HG03159 (cell line): Measurements from ENCODE around the gene TMEM126B.

Experiments used
- ATAC-seq: cut with Tn5 transposase; IDR thresholded peaks from one replicate; pipeline ENCODE4 v1.9.1; 2021; ENCODE audit warnings: mild to moderate bottlenecking, moderate library complexity; ENCODE audit not compliant: unreplicated experiment

Gene TMEM126B

DNA sequence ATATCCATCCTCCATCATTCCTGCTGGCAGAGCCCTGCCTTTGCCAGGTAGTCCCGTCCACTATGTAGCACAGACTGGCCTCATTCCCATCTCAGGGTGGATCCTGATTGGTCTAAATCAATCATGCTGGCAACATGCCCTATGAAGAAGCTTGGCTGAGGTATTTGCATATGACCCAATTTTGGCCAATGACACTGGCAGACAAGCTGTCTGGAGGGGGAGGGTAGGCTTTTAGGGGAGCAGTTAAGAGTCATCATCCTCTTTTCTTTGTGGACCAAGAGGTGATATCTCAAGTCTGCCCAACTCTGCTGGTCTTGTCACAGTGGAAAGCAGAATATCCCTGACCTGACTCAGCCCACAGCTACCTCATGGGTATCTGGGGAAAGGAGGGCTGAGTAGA lies 52.5 kb downstream of the TMEM126B start:
- no peak for ATAC-seq

DNA sequence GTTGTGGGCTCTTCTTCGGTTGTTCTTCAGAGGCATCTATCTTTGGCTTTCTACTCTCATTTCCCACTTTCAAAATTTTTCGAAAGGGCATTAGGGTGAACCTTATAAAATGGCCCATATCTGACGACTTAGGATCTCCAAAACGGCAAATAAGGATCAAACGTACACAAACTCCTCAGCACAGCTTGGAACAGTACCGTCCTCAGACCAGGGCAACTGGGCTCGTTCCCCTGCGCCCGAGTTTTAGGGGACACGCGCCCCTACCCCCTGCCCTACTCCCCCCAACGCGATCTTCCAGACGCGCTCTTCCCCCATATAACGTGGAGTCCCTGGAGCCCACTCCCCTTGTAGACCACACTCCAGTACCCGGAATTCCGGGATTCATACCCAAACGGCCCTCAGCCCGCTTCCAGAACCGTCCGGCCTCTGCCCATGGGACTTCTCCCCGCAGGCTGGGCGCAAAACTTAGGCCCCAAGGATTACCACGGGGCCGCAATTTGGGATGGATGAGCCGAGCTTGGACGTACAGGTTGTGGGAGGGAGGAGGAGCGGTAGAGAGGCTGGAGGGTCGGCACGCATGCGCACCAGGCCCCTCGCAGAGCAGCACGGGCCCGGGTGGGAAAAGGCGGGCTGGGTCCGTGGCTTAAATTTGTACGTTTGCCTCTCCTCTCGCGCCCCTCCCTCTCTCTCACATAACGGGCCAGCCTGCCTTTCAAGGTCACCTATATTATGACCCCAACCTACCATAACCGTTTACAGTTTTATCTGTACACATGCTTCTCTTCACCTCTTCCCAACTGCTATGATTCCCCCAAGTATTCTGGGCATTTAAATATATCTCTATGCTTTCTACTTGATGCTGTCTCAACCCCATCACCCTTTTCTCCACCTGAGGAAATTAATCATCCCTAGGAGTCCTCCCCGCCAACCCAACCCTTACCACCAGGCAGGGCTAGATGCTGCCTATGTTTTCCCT lies 54.2 kb downstream of the TMEM126B start:
- peak; percentile 82 for ATAC-seq

GRCh38 chr11:85685125-85685819 lies 56.9 kb downstream of the TMEM126B start:
- no peak for ATAC-seq

DNA sequence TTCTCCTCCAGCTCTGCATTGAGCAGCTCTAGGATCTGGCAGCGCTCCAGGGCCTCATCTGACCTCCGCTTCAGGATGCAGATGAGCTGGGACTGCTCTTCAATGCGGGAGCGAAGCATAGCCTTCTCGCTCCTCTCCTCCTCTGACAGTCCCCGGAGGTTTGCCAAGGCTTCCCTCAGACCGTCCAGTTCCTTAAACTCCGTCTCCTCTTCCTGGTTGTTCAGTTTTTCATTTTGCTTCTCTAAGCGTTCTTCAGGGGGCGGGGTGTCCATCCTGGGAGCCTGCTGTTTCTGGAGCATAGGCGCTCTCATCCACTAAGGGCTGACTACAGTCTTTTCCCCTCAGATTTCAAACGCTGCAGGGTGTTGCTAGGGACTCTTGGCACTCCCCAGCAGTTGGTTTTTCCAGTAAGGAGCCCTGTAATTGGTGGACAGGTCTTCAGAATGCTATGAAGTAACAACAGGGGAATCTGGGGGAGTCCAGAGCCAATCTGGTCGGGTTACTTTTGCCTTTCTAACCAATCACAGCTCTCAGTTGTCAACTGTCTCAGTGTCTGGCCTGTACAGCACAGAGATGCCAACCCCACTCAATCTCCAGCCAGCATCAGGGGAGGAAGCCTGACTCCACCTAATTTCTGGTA lies 57.5 kb downstream of the TMEM126B start, which contains the start of gene CCDC89:
TSS of gene CCDC89 (minus strand) at position 376 of the 640 bp plus-strand sequence. CDS start at position 311, 65 bp downstream.
- ATAC-seq: no peak
